ENCODE data around the gene PYGB.
A peak's percentile ranks its signal among the peaks of the same experiment; 100 is the strongest.
"Not testable (repeated sequence)": the region's sequence is repeated elsewhere in the genome, so short reads cannot be mapped to it uniquely, and the experiment has no call there.

Gene PYGB

DNA sequence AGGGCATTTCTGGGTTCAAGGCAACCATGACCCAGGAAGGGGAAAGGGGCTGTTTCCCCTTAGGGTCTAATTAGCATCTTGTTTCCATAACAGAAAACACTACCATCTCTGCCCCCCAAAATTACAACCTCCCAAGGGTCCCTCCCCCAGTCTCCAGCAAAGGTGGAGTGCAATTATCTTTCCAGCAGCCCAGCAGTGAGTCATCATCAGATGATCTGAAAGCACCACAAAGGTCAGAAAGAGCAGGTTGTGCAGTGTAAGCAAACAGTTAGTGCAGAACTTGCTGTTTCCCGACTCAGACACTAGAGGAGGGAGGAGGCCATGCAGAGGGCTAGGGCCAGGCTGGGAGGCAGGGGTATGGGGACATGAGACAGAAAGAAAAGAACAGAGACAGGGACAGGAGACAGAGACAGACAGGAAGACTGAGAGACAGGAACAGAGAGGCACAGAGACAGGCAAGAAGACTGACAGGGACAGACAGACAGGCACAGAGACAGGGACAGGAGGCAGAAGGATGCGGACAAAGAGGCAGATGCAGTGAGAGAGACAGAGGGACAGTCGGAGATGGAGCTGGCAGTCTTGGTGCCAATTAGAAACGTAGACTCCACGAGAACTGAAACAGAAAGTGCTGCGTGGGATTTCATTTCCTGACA lies 62.5 kb downstream of the PYGB start:
- peak in 26 of 51 donors; percentile 4 to 79 (median 40) for DNase-seq

DNA sequence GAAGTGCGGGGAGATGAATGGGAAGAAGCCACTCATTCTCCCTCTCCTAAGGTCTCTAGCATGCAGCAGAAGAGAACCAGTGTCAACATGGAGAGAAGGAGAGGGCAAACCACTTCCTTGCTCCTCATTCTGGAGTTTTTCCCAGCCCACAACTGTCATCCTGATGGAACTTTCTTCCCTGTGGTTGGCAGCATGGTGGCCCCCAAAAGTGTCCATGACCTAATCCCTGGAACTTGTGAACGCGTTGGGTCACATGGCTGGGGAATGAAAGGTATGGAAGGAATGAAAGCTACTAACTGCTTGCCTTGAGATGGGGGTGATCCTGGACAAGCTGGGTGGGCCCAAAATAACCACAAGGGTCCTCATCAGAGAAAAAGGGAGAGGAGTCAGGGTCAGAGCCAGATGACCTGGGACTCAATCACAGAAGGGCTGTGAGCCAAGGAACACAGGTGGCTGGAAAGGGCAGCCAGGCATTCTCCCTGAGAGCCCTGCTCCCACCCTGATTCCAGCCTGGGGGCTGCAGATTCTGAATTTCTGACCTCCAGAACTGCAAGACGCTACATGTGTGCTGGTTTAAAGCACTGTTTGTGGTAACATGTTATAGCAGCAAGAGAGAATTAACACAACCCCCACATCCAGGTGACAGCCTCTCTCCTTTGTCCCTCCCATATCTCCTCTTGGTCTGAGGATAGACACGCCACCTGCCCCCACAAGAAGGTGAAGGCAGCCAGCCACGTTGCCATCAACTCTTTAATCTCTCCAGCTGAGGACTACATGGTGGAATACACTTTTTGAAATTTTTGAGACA lies 63.2 kb downstream of the PYGB start:
- no peak for DNase-seq

DNA sequence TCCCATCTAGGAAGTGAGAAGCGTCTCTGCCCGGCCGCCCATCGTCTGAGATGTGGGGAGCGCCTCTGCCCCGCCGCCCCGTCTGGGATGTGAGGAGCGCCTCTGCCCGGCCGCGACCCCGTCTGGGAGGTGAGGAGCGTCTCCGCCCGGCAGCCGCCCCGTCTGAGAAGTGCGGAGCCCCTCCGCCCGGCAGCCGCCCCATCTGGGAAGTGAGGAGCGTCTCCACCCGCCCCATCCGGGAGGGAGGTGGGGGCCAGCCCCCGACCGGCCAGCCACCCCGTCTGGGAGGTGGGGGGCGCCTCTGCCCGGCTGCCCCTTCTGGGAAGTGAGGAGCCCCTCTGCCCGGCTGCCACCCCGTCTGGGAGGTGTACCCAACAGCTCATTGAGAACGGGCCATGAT lies 64.8 kb downstream of the PYGB start:
- not testable (repeated sequence) for DNase-seq

DNA sequence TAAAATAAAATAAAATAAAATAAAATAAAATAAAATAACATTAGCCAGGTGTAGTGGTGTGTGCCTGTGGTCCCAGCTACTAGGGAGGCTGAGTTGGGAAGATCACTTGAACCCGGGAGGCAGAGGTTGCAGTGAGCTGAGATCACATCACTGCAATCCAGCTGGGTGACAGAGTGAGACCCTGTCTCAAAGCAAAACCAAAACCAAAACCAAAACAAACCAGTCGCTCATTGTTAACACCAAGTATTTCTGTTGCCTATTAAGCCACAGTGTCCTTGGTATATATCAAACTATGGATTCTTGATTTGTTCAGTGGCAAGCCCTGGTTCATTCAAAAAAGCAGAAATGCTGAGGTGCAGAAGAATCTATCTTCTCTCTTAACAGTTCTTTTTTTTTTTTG lies 65.7 kb downstream of the PYGB start:
- no peak for DNase-seq

DNA sequence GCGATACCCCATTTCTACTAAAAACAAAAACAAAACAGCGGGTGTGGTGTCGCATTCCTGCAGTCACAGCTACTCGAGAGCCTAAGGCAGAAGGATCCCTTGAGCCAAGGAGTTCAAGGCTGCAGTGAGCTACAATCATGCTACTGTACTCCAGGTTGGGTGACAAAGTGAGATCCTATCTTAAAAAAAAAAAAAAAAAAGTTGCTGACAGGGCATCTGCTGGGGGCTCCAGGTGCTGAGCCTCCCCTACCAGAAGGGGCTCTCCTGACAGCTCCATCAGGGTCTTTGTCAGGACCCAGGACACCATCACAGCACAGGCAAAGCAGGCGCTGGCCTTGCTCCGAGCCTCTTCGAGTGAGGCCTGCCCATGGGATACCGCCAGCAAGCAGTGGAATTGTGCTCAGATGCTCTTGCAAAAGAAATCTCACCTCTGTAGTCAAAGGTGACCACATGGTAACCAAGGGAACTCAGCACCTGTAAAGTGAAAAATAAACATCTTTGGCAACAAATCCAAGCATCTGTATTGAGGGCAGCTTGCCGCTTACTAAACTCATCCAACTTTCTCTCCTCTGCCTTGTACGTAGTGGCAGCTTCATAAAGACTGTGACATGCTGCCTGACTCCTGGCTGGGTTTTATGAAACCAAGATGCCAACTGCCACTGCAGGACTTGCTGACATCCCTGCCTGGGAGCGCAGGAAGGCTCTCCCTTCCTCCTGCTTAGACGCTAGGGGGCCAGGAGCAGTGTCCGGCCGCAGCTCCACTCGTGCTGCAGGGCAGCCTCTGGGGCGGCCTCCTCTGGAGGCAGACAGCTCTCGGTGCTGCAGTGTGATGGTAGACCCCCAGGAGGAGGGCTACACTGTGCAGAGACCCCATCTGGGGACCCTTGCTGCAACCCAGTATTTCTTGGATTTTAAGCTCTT lies 66.9 kb downstream of the PYGB start:
- DNase-seq = no peak

DNA sequence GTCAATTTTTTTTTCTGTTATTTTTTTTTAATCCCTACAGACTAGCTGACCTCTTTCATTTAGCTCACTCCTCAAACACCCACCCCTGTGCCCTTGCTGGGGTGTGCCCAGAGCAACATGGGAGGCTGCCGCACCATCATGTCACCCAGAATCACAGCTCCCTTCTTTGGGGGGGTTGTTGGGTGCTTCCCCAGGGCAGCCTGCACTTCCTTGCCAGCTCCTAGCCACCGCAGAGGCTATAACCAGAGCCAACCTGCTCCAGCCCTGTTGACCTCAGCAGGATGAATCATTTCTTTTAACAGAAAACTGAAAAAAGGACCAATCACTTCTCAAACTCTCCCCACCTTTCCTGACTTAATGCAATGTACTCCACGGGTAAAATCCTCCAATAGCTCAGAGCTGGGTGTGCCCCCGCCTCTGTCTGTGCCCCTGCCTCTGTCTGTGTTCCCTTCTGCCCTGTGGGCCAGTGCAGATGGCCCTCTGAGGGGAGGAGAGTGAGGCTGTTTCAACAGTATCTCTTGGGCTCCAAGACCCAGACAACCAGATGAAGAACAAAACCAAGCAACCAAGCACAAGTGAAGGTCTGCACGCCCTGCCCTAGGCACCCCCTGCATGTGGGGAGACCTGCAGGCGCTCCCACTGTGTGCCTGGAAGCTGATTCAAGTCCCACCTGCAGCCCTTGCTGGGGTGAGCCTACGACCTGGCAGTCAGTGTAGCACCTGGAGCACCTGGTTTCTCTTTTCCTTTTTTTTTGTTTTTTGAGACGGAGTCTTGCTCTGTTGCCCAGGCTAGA lies 67.7 kb downstream of the PYGB start:
- DNase-seq = no peak

DNA sequence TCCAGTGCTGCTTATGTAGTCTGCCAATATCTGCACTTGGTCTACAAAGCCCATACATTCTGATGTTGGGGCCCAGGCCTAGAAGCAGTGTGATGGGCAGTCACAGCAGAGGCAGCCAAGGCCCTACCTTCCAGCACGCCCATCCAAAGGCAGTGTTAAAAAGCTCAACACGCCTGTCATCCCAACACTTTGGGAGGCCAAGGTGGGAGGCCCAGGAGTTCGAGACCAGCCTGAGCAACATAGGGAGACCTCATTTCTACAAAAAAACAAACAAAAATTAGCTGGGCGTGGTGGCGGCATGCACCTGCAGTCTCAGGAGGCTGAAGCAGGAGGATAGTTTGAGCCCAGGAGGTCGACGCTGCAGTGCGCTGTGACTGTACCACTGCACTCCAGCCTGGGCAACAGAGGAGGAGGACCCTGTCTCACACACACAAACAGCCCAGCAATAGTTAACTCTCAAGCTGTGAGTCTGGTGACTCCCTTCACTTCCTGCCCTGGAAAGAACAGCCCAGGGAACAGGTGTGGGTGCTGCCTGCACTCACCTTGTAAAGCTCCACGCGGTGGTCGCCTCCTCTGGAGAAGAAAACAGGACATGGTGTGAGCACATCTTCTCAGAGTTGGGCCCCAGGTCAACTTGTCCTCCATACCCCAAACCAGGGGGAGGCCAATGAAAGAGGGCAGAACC lies 68.8 kb downstream of the PYGB start:
- DNase-seq = no peak

DNA sequence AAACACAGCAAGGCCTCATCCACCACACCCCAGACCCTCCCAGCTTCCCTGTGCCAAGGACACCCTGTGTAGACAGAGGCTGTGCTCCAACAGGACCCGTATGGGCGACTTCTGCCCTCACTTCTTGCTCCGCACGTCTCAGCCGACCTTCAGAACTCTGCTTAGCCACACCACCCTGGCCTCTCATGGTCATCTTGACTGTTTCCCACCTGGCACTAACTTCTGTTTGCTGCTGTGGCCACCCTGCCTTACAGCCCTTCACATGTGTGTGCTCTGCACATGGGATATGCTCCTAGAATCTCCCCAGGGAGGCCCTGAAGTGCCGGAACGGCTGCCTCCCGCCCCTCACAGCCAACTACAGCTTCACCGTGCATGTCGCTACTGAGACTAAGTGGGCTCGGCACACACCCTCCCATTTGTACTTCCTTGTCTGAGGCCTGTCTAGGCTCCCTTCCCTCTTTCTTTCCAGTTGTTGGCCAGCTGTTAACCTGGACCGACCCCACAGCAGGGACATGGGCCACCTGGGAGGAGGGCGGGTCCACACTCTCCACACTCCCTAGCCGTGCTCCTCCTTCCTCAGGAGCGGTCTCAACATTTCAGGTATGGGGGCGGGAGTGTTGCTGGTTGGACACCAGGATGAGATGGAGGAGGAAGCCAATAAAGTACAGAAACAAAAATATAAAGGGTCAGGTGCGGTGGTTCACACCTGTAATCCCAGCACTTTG lies 69.6 kb downstream of the PYGB start:
- DNase-seq = no peak

DNA sequence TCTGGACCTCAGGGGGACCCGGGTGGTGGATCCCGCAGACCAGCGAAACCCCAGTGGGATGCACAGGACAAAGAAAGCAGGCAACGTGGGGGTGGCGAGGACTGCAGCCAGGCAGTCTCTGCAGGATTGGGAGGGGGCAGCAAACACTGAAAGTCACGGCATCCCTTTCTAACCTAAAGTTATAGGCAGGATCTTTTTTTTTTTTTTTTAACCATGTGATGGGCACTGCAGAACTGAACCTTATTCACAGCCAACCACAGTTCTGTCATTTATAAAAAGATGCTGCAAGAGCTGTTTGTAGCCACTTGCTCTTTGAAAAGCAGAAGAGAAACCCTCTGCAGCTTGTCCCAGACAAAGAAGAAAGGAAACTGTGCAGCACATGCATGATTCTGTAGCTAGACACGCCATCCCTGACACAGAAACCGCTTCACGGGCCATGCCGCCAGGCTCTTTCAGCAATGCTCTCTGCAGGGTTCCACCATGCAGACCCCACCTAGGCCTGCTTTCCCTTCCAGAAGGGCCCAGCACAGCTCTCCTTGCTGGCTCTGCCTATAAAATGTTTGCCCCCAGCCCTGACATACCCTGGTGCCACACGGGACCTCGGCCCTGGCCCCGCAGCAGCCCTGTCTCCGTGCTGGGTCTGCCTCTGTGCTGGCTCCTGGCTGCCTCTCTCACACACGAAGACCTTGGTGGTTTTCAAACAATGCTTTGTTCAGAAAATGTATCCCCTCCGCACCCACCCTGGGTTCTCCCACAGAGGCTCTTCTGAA lies 70.8 kb downstream of the PYGB start:
- peak in 13 of 51 donors; percentile 16 to 65 (median 41) for DNase-seq

DNA sequence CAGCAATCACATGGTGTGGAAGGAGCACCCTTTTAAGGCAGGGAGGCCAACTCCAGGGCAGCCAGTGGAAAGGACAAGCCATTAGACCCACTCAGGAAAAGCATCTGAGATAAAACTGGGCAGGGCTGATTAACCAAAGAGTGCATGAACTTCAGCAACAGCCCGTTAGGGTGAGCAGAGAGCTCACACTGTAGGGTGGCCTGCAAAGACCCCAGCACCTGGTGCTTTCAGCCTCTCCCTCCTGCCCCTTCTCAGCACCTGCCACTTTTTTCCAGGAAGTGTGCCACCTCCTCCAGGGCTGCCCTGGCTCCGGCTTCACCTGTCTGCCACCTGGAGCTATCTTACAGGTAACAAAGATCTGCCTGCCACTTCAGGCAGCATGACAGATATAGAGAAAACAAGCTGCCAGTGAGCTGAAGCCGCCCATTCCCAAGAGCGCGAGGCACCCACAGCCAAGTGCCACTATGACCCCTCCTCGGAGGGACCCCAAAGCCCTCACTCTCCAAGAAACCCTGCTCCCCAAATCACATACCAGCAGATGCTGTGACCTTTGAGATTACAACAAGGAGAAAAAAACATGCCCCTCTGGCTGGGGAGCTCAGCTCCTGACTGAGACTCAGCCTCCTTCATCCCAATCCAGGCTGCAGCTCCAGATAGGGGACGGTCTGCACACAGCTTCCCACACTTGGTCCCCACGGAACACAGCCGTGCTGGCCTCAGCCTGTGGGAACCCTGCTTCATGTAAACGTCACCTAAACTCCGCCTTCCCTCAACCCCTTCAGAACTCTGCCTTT lies 71.6 kb downstream of the PYGB start:
- peak in 4 of 51 donors; percentile 30 to 34 (median 32) for DNase-seq

DNA sequence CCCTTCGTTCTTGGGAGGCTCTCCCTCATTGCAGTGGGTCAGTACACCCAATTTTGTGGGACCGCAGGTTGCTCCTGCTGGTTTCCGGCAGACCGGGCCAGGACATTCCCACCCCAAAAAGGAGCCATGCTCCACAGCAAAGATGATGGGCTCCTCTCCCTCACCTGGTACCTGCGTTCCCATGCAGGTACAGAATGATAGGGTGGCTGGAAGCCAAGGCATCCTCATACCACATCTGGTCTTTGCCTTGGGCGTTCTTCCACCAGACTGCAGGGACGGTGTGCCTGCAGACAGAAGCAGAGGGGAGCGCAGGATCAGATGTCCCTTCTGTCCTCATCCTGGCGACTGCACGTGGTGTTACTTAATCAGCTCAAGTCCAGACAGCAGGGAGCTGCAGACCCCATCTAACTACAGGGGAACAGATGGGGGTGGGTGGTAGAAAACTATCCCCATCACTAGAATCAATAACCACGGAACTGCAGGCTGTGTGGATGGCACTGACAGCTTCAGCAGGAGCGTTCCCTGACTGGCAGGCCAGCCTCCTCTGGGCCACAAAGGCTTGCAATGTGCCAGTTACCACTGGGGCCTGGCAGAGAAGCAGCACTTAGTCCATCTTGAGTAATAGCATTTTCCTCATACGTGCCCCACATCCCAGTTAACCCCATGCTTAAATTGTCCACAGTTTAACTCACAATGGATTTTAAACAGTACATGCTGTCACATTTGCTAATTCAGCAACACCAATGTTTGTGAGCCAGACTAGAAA lies 72.3 kb downstream of the PYGB start:
- DNase-seq = peak in 1 of 51 donors; percentile 36

DNA sequence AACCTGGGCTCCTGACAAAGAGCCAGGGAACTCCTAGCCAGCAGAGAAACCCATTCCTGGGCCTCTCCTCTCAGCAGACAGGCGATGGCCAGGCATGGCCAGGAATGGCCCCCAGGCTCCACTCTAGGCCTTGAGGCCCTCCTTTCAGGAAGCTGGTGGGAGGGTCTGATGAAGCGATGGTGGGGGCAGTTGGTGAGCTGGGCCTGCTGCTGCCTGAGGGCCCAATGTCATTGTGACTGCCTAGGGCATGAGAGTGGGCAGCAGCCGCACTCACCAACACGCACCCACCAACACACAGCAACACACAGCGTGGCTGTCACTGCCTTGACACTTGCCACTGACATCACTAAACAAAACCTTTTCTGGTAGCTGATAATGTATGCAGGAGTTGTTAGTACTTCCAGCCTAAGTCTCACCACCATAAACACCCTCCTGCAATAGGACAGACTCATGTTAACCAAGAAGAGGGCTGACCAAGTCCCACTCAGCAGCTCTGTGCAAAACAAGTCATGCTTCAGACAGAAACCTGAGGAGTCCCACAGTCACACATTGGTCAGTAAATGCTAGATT lies 73.5 kb downstream of the PYGB start:
- DNase-seq = no peak

DNA sequence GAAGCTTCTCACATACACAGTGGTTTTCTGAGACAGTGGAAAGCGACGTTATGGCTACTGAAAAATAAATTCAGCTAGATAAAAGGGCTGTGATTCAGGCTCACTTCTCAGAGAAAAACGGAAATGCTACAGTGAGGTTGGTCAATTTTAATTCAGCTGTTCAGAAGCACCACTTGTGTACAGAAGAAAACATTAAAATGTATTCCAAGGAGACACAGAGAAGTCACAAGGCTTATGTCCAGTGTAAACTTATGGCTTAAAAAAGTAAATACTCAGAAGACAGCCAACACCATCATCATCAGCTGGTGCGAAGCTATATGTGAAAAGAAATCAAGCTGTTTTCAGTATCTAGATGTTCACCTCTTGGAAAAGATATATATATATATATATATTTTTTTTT lies 74.1 kb downstream of the PYGB start:
- no peak for DNase-seq

DNA sequence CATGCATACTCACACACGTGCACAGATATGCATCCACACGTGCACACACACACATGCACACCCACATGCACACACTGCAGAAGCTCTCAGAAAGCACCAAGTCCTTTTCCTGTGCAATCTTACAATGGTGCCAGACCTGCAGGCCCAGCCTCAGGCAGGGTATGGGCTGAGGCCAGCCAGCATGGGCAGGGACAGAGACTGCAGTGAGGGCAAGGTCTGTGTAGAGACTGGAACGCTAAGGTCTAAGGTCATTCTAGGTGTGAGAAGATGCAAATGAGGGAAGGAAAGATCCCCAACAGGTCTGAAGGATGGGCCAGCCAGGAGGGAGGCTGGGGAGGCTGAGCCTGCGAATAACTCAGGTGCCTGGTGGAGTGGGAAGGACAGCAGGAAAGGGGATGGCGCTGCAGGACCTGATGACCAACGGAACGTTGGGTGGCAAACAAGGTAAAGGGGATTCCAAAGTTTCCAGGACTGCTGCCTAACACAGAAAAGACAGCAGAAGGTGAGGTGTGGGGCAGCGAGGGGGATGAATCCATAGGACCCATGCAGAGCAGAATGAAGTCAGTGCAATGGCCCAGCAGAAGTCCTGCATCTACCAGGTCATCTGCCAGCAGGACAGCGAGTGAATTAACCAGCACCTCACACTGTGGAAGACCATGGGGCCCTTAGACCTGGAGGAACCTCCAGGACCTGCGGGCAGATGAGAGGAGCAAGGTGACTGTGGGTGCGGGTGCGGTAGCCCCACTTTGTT lies 75.8 kb downstream of the PYGB start:
- DNase-seq = no peak

DNA sequence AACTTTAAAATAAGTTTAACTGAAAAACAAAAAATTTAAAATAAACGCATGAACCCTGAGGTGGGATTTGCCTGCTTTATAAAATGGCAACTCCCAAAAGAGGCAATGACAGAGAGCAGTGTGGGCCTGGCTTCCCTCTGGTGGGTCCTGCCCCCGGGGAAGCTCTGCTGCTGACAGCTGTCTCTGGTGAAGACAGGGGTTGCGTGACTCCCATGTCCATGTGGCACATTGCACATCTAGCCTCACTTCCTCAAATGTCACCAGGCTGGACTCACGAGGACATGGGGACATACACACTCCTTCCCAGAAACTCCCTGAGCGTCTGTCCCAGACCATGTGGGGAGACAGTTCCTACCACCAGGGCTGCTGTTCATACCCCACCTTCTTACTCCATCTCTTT lies 76.5 kb downstream of the PYGB start:
- peak in 7 of 51 donors; percentile 28 to 49 (median 35) for DNase-seq

DNA sequence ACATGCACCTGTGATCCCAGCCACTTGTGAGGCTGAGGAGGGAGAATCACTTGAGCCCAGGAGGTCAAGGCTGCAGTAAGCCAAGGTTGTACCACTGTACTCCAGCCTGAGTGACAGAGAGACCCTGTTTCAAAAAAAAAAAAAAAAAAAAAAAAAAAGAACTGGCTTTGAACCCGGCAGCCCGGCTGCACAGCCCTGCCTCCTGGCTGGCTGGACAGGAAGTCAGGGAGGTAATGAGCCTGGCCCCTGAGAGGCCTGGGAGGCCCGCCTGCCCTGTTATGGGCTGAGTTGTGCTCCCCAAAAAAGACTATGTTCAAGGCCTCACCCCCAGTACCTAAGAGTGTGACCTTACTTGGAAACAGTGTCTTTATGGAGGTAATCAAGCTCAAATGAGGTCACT lies 77.2 kb downstream of the PYGB start:
- DNase-seq = no peak

Data from hypothalamus (tissue), 51 donors.